Ovary (tissue), 9 donors: Measurements from ENCODE around the gene CIAPIN1. TPM values are rescaled to one million over a fixed set of nuclear protein-coding genes. Genes with fewer than 3 reads are reported as not detected.

Source experiments
- DNase-seq, 5 donors: peaks; one replicate each; pipeline ENCODE4 v3.0.0-alpha.2; 2019 to 2020
- H3K27ac ChIP-seq, 2 donors: fragments of 200-600 bp; one replicate each; pipeline versions ENCODE4 v1.5.1 to v1.8.0; 2019 to 2022
- H3K27me3 ChIP-seq: fragments of 200-600 bp; one replicate; pipeline ENCODE4 v1.8.0; 2022
- H3K36me3 ChIP-seq: fragments of 200-600 bp; sonication (generic); one replicate; pipeline ENCODE4 v1.5.1; 2019
- H3K4me1 ChIP-seq: one replicate; pipeline ENCODE4 v1.8.1; 2013; ENCODE audit warnings: mild to moderate bottlenecking, moderate library complexity; ENCODE audit not compliant: insufficient read depth
- H3K4me3 ChIP-seq: fragments of 200-600 bp; sonication (generic); one replicate; pipeline ENCODE4 v1.5.1; 2017
- H3K9me3 ChIP-seq, 2 donors: fragments of 200-600 bp in 1 of 2; sonication (generic) in 1 of 2; one replicate each; pipeline versions ENCODE4 v1.5.1 to v1.8.1; 2013 to 2019; ENCODE audit warnings: mild to moderate bottlenecking in 1 of 2, moderate library complexity in 1 of 2
- EP300 ChIP-seq: sonication (generic); formaldehyde crosslinking; IDR thresholded peaks from one replicate; pipeline ENCODE4 v1.6.1; 2017; ENCODE audit warnings: antibody characterized with exemption
- POLR2A ChIP-seq: fragments of 450-650 bp; IDR thresholded peaks from one replicate; pipeline ENCODE4 v1.6.1; 2017; ENCODE audit warnings: antibody characterized with exemption, mild to moderate bottlenecking, moderate library complexity
- WGBS, 3 donors: extraction: QIAGEN DNeasy Blood & Tissue Kit in 1 of 3; methylation state at CpG; one replicate each; pipeline versions ENCODE4 v1.1.5 to v1.1.7; 2013 to 2017; 5-methylcytosine and 5-hydroxymethylcytosine counted together
- intact Hi-C, 4 donors: fragments of 100-400 bp; cut with DNase I; formaldehyde crosslinking; loops; one replicate each; pipeline versions ENCODE4 v1.11.0 to v1.15.1; 2022 to 2023
- polyA plus RNA-seq, 2 donors: library from polyadenylated mRNA; stranded (reverse); fragments of 200-250 nt in 1 of 2; fragments of 350-450 nt in 1 of 2; fragmentation: Illumina TruSeq in 1 of 2; extraction: RNeasy Lipid Tissue Mini Kit (QIAGEN cat#74804) in 1 of 2; gene quantifications; one replicate each; pipeline ENCODE4 v1.2.3, GENCODE V29; 2013 to 2014
- total RNA-seq, 7 donors: library from RNA; depleted of rRNA in 2 of 7; stranded (reverse); fragments of >200 nt in 2 of 7; fragmentation: NEBNext Ultra II Directional in 3 of 7; extraction: Animal tissue kit (Norgen Biotek cat#: 25700) in 3 of 7; gene quantifications; one replicate each; pipeline versions ENCODE4 v1.1.0 to v1.2.4, GENCODE V29; 2016 to 2023
- TF ChIP-seq, protein P1 (sequence below), 3 donors: fragments of 450-650 bp in 2 of 3; fragments of 200-600 bp in 1 of 3; IDR thresholded peaks; one replicate each; pipeline versions ENCODE4 v1.5.1 to v1.8.0; 2016 to 2022; ENCODE audit warnings: antibody characterized with exemption in 3 of 3, mild to moderate bottlenecking in 1 of 3
- donor health status: DM: no; HTN: no; CAD: no; lungs with moderate emphysema.
- donor health status: DM: no; HTN: no; CAD: no.
- donor health status: Bipolar disorder and iron deficiency.
- donor health status: DM: yes; HTN: yes; CAD: no.
- donor health status: DM: no; HTN: no; CAD: no.
- donor health status: DM: yes; HTN: yes; CAD: no.

CIAPIN1 gene
- total and polyA plus RNA-seq, 9 donors, result 9.2 to 33.5 (median 20.8) TPM

DNA sequence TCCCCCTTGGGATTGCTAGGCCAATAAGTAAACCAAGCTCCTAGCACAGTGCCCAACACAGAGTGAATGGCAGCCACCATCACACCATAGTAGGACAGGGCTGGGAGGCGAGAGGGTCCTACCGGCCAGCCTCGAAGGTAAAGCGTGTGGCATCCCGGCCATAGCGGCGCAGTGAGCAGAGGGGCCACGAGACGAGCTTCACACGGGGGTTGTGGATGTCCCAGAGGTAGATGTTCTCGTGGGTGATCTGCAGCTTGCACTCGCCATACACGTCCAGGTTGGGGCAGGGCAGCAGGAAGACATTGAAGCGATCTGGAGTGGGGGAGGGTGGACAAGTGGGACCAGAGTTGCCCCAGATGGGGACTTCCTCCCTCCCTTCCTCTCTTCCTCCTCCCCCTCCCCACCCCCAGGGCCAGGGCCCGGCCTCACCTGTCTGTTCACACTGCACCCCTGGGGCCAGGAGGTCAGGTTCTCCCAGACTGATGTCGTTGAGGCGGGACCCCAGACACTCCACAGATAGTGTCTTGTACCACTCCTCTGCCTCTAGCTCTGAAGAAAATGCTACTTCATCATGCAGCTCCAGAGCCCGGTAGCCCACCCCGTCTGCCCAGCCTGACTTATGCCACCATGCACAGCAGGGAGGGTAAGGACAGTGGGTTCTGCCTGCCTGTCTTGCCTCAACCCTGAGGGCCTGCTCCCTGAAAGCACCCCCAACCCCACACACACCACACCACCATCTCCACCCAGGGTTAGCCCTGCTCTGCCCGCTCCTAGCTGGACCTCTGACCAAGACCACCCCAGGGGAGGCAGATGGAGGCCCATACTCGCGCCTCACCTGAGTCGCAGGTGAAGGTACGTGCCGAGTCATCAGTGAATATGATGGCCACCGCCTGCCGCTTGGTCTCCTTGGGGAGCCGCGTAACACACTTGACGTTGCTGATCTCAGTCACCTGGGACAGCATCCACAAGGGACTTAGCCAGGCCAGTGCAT, 27.8 kb upstream of the CIAPIN1 start:
- WGBS, 3 donors, result 83 to 90% (median 86%) methylated on average over 27 to 30 of the region's 30 CpGs
- intact Hi-C loops, result no loop called here
- H3K27ac ChIP-seq, result no peak overlapping the region
- H3K27me3 ChIP-seq, result no peaks in the 10 kb centered on the region
- H3K4me3 ChIP-seq, result no peak overlapping the region
- no peaks in the 10 kb centered on the region for H3K9me3 ChIP-seq
- H3K4me1 ChIP-seq, result peaks cover 20% of the 10 kb centered on the region
- no peaks in the 10 kb centered on the region for H3K36me3 ChIP-seq
- no peak for DNase-seq
- TF ChIP-seq, protein P1, sequence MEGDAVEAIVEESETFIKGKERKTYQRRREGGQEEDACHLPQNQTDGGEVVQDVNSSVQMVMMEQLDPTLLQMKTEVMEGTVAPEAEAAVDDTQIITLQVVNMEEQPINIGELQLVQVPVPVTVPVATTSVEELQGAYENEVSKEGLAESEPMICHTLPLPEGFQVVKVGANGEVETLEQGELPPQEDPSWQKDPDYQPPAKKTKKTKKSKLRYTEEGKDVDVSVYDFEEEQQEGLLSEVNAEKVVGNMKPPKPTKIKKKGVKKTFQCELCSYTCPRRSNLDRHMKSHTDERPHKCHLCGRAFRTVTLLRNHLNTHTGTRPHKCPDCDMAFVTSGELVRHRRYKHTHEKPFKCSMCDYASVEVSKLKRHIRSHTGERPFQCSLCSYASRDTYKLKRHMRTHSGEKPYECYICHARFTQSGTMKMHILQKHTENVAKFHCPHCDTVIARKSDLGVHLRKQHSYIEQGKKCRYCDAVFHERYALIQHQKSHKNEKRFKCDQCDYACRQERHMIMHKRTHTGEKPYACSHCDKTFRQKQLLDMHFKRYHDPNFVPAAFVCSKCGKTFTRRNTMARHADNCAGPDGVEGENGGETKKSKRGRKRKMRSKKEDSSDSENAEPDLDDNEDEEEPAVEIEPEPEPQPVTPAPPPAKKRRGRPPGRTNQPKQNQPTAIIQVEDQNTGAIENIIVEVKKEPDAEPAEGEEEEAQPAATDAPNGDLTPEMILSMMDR (IDR thresholded peaks at IDR 0.05), result no peak
- no peak for TF ChIP-seq EP300
- TF ChIP-seq POLR2A, result no peak

DNA sequence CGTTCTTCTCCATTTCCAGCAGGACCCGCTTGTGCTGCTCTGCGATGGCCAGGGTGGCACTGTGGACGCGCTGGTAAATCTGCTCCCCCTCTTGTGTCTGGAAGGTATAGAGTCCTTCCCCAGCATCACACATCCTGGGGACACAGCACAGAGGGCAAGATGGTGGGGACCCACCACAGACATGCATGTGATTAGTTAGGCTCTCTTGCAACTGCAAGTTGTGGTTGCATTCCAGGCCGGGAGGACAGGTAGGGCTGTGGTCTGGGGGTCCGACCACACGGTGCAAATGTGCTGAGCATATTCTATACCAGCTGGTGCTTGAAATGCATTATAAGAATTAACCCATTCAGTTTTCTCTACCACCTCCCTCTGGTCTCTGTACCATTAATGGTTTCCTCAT, 26.7 kb upstream of the CIAPIN1 start:
- Histone ChIP-seq H3K9me3 (no peaks in the 10 kb centered on the region), H3K27me3 (no peaks in the 10 kb centered on the region), H3K27ac (no peak overlapping the region), H3K4me1 (peaks cover 10% of the 10 kb centered on the region), H3K4me3 (no peak overlapping the region), H3K36me3 (no peaks in the 10 kb centered on the region)
- TF ChIP-seq, protein P1 (IDR thresholded peaks at IDR 0.05), result no peak
- TF ChIP-seq POLR2A, result no peak
- no peak for TF ChIP-seq EP300
- no peak for DNase-seq
- WGBS, 3 donors, result 66 to 72% (median 70%) methylated on average over 8 of the region's 8 CpGs
- intact Hi-C loops, result no loop called here

DNA sequence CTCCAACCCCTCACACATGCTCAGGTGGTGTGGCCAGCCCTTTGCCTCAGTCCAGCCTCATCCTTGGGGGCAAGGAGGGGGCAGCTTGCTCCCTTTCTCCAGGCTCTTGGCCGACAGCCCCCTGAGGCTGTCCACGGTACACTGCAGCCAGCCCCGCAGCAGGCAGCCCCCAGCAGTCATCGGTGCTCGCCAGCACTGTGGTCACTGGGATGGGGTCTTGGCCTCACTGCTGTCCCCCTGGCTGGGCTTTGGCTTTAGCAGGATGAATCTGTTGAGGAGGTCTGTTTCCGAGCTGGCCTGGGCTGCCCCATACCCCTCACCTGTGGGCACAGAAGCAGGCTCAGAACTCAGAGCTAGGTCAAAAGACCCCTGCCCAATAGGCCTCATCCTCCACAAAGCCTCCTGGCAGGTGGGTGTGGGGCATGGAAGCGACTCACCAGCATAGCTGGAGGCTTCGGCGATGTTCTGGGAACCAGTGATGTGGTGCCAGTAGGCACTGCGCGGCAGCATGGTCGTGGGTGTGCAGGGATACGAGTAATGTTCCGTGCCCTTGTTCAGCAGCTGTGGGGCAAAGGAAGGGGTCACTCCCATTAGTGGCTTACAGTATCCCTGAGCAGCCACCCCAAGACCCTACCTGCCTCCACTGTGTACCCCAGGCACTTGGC, 26.1 kb upstream of the CIAPIN1 start:
- intact Hi-C loops, result no loop called here
- WGBS, 3 donors, result 78 to 83% (median 81%) methylated on average over 14 of the region's 14 CpGs
- no peaks in the 10 kb centered on the region for H3K36me3 ChIP-seq
- H3K4me1 ChIP-seq, result peaks cover 8% of the 10 kb centered on the region
- no peaks in the 10 kb centered on the region for H3K27me3 ChIP-seq
- no peak overlapping the region for H3K27ac ChIP-seq
- no peak overlapping the region for H3K4me3 ChIP-seq
- DNase-seq, result no peak
- H3K9me3 ChIP-seq, result no peaks in the 10 kb centered on the region
- TF ChIP-seq EP300 (no peak), POLR2A (no peak)
- TF ChIP-seq, protein P1 (IDR thresholded peaks at IDR 0.05), result no peak

DNA sequence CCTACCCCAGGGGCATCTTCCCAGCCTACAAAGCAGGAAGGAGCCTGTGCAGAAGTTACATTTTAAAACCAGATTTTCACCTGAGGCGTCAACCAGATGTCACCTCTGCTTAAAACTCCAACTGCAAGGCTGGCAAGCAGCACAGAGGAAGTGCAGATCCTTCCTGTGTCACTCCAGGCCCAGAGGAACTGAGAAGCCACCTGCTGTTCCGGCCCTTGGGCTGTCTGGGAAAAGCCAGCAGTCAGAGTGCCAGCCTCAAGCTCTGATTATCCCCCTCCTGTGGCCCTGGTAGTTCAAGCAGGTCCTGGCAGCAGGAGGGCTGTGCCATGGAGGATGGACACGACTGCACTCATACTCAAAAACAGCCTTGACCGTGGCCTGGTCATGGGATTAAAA, 25.5 kb upstream of the CIAPIN1 start:
- H3K36me3 ChIP-seq, result no peaks in the 10 kb centered on the region
- H3K27ac ChIP-seq, result no peak overlapping the region
- no peak for DNase-seq
- 46 to 52% (median 47%) methylated on average over 4 of the region's 4 CpGs for WGBS, 3 donors
- TF ChIP-seq EP300, result no peak
- H3K9me3 ChIP-seq, result no peaks in the 10 kb centered on the region
- H3K4me3 ChIP-seq, result no peak overlapping the region
- H3K27me3 ChIP-seq, result no peaks in the 10 kb centered on the region
- intact Hi-C loops, result no loop called here
- H3K4me1 ChIP-seq, result peaks cover 8% of the 10 kb centered on the region
